Activated effector memory CD4-positive, alpha-beta T cell treated with Interleukin-2 at 50 U/mL for 16 hours (primary cell): ENCODE data around the gene COL15A1.
"Not testable (repeated sequence)": the region's sequence is repeated elsewhere in the genome, so short reads cannot be mapped to it uniquely, and the experiment has no call there.

Experiments used
- DNase-seq: peaks from one replicate; pipeline ENCODE4 v3.0.0-alpha.2; 2020

The COL15A1 gene

DNA sequence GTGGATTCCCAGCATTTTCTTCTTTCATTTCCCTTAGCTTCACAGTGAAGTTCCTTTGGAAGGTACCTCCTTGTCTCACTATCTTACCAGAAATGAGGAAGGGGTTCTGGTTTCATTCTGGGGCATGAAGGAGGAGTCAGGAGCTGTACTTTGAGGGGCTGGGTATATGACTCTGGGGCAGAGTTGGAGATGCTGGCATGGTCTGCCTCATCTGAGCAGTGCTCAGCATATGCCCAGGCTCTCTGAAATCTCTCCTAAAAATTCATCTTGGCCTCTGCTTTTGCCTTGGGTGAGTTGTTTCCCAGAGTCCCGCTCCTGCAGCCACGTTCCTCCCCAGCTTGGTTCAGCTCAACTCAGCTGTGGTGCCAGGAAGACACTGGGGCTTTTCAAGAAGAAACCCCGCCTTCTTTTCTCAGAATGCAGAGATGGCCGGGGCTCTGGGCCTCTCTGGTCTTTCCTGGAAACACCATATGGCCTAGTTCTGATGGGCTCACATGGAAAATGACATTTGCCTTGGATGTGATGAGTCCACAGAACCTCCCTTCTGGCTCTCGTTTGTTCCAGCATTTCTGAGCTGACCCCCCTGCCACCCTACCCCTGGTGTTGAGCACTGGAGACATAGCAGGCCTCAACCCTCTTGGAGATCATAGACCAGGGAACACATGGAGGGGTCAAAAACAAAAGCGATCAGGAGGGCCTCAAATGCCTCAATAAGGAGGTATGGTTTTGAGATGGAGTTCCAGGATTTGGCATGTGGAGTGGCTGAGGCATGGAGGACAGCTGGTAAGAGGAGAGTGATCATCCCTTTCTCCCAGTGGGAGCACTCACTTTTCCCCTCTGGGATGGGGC is 149.2 kb downstream of the COL15A1 start:
- peak; percentile 44 for DNase-seq

DNA sequence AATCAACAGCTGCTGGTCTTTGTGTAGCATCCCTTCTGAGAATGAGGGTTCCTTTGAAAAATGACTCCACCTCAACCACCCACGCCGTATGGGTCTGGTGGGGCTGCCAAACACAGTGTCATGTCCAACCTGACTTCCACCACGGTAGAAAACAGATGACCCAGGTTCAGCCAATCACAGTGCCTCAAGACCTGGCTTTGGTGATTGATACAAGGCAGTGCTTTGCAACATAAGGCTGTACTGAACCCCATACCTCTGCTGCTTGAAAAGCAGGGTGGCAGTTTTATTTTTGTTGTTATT is 149.7 kb downstream of the COL15A1 start:
- no peak for DNase-seq

DNA sequence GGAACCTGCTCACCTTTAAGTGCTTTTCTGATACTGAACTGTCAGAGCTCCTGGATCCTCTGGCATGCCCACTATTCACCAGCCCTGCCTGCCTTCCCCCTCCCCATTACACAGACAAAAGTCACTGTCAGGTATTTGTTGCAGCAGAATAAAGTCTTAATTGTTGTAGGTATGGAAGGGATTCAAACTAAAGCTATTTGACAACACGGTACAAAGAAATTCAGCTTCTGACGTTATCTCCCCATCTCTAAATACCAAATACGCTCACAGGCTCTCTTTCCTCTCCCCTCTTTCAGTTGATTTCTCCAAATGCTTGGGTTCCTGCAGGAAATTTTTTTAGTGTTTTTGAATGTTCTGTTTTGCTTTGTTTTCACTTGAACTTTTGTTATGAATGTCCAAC is 151.9 kb downstream of the COL15A1 start:
- DNase-seq: no peak

DNA sequence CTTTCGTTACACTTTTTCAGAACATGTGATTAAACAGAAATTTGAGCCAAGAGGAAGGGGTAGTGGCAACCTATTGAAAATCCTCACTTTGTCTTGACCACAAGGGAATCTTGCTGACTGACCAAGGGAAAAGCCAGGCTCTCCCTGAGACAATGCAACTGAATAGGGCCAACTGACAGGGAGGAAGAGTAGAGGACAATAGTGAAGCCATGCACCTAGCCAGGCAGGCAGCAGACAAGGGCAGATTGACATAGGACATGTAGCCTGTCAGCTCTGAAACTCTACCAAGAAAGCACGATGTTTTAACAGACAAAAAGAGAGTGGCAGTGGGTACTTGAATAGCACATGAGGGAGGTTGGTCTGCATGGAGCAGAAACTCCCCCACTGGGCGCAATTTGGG is 152.7 kb downstream of the COL15A1 start:
- no peak for DNase-seq

DNA sequence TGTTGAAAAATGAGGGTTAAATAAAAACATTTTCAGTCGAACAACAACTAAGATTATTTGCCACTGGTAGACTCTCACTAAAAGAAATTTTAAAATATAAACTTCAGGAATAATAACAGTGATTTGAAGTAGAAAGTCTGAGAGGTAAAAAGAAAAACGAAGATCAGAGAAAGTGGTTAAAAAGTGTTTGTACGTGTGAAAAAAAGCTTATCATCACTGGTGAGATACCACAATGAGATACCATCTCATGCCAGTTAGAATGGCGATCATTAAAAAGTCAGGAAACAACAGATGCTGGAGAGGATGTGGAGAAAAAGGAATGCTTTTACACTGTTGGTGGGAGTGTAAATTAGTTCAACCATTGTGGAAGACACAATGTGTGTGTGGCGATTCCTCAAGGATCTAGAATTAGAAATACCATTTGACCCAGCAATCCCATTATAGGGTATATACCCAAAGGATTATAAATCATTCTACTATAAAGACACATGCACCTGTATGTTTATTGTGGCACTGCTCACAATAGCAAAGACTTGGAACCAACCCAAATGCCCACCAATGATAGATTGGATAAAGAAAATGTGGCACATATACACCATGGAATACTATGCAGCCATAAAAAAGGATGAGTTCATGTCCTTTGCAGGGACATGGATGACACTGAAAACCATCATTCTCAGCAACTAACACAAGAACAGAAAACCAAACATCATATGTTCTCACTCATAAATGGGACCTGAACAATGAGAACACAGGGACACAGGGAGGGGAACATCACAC is 156.3 kb downstream of the COL15A1 start:
- DNase-seq: not testable (repeated sequence)

DNA sequence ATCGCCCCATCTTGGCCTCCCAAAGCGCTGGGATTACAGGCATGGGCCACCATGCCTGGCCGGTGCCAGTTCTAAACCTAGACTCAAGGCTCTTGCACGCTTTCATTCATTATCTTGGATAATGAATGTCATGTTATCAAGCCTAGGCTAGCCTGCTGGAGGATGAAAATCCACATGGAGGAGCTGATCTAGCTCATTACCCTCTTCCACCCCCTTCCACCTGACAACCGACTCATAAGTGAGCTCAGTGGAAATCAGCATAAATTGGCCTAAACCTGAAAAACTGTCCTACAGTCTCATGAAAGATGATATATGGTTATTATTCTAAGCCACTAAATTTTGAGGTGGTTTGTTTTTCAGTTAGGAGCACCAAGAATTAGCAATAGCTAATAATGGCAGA is 157.6 kb downstream of the COL15A1 start:
- DNase-seq: no peak

DNA sequence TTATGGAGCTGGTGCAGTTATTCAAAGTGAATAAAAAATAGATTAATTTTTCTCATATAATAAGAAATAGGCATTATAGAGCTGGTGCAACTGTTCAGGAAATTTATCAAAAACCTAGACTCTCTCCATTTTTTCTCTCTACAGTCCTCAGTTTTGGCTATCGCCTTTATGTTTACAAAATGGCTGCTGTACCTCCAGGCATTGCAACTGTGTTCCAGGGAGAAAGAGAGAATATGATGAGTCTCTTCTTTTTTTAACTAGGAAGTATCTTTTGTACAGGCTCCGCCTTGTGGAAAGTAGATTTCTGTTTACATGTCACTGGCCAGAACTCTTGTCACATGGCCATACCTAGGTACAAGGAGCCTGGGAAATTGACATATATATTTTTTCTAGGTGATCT is 158.1 kb downstream of the COL15A1 start:
- no peak for DNase-seq

DNA sequence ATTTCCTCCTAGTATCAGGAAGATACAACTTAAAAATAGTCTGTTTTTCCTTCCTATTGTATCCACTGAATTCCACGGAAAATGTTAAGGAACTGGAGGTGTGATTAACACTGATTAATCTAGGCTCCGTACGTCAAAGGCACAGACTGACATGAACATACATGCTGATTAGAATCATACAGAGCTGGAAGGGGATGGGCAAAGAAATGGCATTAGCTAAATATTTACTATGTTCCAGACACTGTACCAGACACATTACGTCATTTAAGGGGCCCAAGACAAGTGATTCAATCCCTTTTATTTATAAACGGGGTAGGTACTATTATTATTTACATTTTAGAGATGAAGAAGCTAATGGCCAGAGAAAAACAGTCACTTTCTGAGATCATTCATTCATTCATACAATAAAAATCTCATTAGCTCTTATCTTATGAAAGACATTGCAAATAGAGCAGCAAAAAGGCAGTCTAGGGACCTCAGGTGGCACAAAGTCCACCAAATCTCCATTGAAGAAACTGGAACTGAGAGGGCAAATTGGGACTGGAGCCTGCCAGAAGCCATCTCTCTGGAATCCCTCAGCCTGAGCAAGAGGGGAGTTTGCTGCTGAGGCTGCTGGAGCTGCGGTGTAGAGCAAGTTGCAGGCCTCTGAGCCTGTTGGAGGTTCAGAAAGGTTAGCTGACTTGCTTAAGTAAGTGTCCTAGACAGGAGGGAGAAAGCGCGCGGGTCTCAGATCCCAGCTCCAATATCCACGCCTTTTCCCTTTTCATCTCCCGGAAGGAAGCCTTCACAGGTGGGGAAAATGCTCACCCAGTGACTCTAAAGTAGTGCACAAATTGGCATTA is 159.6 kb downstream of the COL15A1 start:
- DNase-seq: no peak

DNA sequence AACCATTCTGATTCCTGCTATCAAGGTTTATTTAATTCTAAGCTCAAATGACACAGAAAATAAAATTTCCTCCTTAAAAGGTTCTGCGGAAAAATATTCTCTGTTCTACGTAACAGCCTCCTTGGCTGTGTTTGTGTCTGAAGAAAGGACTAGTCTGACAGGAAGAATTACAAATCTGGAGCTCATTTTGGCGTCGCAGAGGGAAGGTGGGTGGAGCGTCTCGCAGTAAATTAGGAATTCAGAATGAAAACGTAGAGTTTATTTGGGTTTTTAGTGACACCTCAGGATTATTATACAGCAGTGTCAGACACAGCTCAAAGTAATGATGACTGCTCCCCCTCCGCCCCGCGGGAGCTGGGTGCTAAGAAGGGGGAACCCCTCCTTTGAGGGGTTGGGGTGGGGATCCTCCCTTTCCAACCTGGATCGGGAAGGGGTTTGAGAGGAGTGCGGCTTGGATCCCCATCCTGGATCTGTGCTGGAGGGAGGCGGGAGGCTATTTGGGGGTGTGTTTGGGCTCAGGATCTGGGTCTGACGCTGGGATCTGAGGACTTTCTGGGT is 160.3 kb downstream of the COL15A1 start:
- no peak for DNase-seq

DNA sequence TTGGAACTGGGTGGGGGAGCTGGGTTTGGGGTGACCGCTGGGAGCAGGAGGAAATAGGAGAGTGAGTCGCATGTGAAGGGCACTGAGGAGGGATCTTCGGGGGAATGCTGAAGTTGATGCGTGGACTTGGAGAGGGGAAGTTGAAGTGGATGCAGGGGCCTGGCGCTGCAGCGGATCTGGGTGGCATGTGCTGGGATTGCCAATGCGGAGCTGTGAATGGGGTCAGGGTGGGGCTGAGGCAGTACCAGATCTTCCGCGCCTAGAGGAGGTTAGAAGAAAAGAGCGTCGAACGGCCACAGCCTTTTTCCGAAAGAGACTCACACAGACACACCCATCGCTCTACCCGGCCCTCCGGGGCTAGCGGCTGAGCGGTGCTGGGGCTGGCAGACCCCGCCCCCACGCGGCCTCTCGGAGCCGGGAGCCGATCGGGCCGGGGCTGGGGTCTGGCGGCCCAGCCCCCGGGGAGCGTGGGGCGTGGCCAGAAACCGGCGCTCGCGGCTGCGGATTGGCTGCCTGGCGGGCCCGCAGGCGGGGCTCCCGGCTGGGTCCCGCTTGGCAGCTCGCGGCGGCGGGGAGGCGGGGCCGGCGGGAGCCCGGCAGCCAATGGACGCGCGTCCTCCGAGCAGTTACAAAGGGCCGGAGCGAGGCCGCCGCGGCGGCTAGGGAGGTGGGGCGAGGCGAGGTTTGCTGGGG is 160.9 kb downstream of the COL15A1 start, which contains the start of gene TGFBR1:
TSS of gene TGFBR1 (plus strand) at position 655 of the 693 bp plus-strand sequence. CDS start 93 bp downstream, outside the sequence.
- DNase-seq: peak; percentile 93

DNA sequence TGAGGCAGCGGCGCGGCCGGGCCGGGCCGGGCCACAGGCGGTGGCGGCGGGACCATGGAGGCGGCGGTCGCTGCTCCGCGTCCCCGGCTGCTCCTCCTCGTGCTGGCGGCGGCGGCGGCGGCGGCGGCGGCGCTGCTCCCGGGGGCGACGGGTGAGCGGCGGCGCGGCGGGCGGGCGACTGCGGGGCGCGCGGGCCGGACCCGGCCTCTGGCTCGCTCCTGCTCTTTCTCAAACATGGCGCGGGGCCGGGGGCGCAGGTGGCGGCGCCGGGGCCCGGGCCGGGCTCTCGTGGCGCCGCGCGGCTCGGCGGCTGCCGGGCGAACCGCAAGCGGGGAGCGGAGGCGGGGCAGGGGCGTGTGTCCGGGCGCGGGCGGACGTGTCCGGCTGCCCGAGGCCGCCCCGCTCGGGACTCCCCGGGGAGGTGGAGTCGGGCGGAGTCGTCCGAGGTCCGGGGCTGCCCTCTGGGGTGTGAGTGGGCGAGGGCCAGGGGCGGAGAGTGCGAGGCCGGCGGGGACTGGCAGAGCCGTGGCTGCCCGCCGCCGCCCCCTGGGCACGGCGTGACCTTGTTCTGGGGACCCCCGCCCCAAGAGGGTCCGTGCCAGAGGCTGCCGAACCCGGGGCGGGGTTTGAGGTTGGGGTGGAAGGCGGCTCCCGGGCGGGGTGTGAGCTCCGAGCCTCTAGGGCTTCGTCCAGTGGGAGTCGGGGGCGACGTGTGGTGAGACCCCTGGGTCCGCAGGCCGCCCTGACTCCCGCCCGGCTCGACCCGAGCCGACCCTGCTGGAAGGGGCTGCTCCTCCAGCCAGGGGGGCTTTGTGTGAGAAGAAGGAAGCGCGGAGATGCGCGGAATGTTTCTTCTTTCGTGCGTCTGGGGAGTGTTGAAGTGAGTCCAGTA is 161.7 kb downstream of the COL15A1 start:
- DNase-seq: peak; percentile 15

DNA sequence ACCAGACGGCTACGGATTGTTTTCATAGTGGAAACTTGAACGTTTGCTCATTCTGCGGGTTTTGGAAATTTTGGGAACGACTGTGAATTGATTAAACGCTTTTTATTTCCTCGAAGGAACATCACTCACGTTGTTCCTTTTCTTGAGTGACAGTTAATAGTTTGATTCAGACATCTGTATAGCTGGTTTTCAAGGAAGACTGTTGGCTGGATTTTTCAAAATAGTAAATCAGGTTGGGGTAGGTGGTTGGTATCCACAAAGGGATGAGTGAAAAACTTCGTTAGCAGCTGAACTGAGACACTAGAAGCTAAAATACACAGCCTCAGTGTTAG is 162.3 kb downstream of the COL15A1 start:
- DNase-seq: no peak

DNA sequence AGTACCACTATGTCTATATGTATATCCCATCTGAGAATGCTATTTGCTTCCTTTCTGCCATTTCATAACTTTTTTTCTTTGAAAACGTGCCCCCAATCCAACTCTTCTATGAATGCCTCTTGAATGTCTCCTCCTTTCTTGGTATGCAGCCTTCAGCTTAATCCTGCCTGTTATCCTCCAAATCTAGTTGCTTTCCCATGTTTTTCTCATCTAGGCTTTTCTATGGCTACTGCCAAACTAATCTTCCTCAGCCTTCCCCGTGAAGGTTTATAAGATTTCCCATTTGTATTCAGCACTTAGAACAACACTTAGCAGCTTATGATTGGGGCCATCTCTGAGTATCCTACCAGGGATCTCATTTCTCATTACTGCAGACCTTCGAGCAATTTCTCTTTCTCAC is 163.7 kb downstream of the COL15A1 start:
- no peak for DNase-seq

DNA sequence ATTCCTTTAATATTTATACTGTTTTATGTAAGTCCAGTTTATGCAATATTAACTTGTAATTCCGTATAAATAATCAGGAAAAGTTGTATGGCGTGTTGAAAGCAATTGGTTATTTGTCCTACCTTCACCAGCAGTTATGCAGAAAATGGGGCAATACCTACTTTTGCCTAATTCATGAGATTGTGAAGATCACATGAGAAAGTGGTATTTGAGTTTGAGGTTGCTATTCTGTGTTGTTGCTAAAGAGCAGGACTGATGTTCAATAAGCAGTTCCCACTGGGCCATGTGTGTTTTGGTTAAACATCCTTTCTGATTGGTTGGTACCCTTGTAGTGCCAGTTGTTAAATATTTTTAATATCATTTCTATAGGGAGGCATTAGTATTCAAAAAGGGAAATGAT is 164.4 kb downstream of the COL15A1 start:
- no peak for DNase-seq

DNA sequence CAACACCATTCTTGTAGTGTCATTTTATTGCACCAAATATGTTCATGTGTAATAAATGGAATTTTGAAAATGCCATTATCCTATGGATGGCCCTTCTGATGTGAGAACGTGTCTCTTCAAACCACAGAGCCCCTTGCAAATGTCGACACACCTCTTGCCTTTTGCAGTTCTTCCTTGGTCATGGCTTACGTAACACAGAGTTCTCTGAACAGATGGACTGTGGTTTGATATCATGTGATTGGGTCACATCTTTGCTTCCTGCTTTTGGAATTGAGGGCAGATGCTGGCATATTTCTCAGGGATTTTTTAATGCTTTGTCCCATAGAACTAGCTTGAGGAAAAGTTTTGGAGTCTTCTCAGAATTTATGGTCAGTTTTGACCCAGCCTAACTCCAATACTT is 165.8 kb downstream of the COL15A1 start:
- no peak for DNase-seq

DNA sequence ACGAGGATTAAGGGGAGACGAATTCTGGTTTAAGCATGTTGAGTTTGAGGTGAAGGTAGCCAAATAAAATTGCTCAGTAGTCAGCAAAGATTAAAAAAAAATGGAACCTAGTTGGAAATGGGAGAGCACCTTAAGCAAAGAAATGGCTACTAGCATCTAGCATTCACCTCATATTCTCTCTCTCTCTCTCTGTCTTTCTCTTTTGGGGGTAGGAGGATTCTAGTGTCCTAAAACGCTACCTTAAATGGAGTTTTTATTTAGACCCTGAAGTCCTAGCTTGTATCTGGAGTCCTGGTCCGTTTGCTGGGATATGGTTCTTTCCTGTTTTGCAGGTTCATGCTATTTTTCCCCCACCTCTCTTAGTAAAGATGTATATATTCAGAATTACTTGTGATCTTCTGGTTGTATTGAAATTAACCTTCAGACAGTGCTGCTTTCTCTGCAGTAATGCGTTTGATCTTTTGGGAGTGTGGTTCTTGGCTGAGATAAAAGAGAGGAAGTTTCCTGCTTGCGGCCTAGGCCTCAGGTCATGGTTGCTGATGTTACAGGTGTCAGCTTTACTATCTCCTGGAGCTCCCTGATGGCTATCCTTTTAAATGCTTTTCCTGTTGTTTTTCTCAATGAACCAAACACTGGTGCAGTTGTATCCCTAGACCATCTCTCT is 169.2 kb downstream of the COL15A1 start:
- peak; percentile 33 for DNase-seq

DNA sequence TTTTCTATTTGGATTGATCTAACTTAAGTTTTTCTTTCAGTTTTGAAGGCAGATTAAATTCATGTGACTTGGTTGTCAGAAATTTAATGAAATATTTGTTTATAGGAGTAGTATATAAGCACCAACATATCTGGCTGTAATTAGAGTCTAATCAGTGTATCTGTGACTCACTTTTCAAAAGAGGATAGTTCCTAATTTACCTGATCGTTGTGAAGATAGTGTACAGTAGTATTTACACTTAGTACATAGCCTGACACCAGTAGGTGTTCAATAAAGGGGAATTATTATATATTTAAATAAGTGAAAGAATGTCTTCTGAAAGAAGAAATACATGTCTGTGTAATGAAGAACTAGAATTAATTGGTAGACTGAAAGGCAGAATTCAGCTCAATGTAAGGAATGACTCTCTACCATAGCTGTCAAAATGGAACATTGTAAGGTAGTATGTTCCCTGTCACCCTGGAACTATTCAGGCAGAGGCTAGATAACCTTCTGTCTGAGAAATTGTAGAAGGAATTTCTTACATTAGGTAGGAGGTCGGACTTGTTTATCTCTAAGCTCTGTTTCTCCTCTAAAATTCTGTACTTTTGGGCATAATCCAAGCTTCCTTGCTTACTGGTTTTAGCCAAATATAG is 169.8 kb downstream of the COL15A1 start:
- no peak for DNase-seq

DNA sequence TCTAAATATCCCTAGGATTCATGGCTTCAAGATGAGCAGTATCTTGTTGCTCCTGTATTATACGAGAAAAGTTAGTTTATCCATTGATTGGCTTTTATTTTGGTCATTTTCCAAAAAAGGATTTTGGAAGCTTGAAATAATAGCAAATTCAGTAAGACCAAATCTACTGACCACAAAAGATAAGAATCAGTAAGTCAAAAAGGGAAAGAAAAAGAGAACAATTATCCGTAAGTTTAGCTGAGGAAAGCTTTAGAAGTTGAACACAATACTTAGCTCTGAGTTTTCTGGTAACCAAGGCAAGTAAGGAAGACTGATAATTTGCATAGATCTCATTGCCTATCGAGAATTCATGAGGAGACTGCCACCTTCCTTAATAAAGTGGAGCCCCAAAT is 170.3 kb downstream of the COL15A1 start:
- DNase-seq: no peak

DNA sequence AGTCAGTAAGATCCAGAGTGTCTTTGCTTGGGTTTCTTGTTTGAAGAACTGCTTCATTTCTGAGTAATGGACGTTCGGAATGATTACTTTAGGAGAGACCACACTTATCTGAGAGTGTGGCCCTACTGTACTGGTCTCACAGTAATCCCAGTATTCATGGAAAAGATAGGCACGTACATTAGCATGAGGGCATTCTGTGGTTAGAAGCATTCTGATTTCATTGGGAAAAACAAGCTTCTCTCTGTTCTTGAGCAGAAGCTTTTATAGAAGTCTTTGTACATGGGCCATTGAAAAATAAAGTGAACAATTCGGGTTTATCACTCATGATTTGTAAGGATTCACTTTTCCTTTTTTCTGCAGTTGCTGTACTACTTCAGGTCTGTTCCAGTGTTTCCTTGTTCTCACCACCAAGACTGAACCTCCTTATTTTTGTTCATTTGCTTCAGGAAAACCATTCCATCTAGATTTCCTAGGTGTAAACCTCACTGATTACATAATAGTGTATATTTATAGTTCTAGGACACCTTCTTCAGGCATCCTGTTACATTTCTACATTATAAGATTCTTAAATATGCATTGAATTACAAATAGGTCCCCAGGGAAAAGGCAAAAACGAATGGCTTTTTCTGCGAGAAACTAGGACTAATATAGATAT is 171.3 kb downstream of the COL15A1 start:
- DNase-seq: no peak

DNA sequence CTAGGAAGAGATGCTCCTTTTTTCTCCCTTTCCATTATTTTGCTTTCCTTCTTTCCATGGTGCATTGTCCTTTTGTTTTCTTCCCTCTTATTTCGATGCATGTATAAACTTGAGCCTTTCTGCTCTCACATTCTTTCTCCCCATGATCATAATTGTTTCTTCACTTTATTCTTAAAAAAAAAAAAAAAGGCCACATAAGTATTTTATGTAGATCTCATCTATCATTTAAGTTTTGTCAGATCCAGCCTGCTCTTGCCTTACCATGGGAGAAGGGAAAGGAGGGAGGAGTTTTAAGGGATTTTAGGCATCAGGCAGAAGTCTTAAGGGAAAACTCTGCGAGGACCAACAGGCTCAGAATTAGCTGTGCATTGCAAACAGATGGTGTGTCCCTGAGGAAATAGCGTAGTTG is 172.3 kb downstream of the COL15A1 start:
- DNase-seq: no peak
